GM19324 (cell line): ENCODE measurements around the gene RNPS1.

Experiments
- ATAC-seq: cut with Tn5 transposase; IDR thresholded peaks from one replicate; pipeline ENCODE4 v1.9.1; 2021; ENCODE audit warnings: mild to moderate bottlenecking, moderate library complexity; ENCODE audit not compliant: unreplicated experiment, low FRiP score

RNPS1 gene

GRCh38 chr16:2237493-2238149 lies 30.3 kb downstream of the RNPS1 start:
- no peak for ATAC-seq

GRCh38 chr16:2237102-2237482 lies 30.8 kb downstream of the RNPS1 start:
- ATAC-seq = no peak

- ATAC-seq = no peak
Observed at GRCh38 chr16:2236337-2237101, 31.4 kb downstream of the RNPS1 start, which contains the start of gene DNASE1L2. DNASE1L2 (plus strand) TSS chr16:2236444; CDS start chr16:2236817, 373 bp downstream.

- no peak for ATAC-seq
Observed at GRCh38 chr16:2235695-2236336, 32.1 kb downstream of the RNPS1 start.

- ATAC-seq = no peak
Observed at GRCh38 chr16:2235234-2235651, 32.7 kb downstream of the RNPS1 start.

GRCh38 chr16:2234813-2235170 lies 33.1 kb downstream of the RNPS1 start:
- no peak for ATAC-seq

- no peak for ATAC-seq
Observed at GRCh38 chr16:2233872-2234812, 33.8 kb downstream of the RNPS1 start.

GRCh38 chr16:2233046-2233775 lies 34.7 kb downstream of the RNPS1 start:
- no peak for ATAC-seq

GRCh38 chr16:2232094-2232990 lies 35.6 kb downstream of the RNPS1 start:
- ATAC-seq = no peak

GRCh38 chr16:2231016-2231931 lies 36.7 kb downstream of the RNPS1 start:
- ATAC-seq = no peak

- no peak for ATAC-seq
Observed at GRCh38 chr16:2230376-2230775, 37.5 kb downstream of the RNPS1 start.

- ATAC-seq = no peak
Observed at GRCh38 chr16:2229632-2230250, 38.2 kb downstream of the RNPS1 start.

GRCh38 chr16:2229091-2229490 lies 38.8 kb downstream of the RNPS1 start:
- ATAC-seq = no peak

GRCh38 chr16:2228161-2228824 lies 39.6 kb downstream of the RNPS1 start:
- no peak for ATAC-seq

- no peak for ATAC-seq
Observed at GRCh38 chr16:2226918-2227317, 41.0 kb downstream of the RNPS1 start.

- no peak for ATAC-seq
Observed at GRCh38 chr16:2226245-2226793, 41.6 kb downstream of the RNPS1 start.
